ENCODE measurements around the gene SPINK8. TPM values are rescaled to one million over a fixed set of nuclear protein-coding genes. Genes with fewer than 3 reads are reported as not detected.

The SPINK8 gene
- total RNA-seq, 1 experiment from 2014 or later, result not detected

- no peak overlapping the region for H3K4ac ChIP-seq (ENCODE audit: low read depth, low read length)
- no peak overlapping the region for H2BK120ac ChIP-seq (ENCODE audit: low read depth, low read length, poor library complexity, severe bottlenecking)
- no peak overlapping the region for H3K27ac ChIP-seq (ENCODE audit: insufficient read length, low read depth, low read length)
- H3K23me2 ChIP-seq (ENCODE audit: insufficient read length, low read depth, low read length, poor library complexity, severe bottlenecking), result no peaks in the 10 kb centered on the region
- H3K79me2 ChIP-seq (ENCODE audit: insufficient read depth, low read length), result no peaks in the 10 kb centered on the region
- H3T11ph ChIP-seq (ENCODE audit: low read length), result no peak overlapping the region
- H2BK12ac ChIP-seq (ENCODE audit: insufficient read length, low read depth, low read length), result no peak overlapping the region
- no peak overlapping the region for H2BK15ac ChIP-seq (ENCODE audit: low read depth, low read length)
- no peak overlapping the region for H3K9ac ChIP-seq (ENCODE audit: extremely low read depth, insufficient read length, low read length)
- H4K91ac ChIP-seq (ENCODE audit: insufficient read length, low read depth, low read length), result no peak overlapping the region
- Mint-ChIP-seq H3K27ac (no peak overlapping the region), H3K36me3 (ENCODE audit: insufficient read depth in 1 of 3, low read depth in 3 of 3) (peaks cover 42 to 45% (median 44%) of the 10 kb centered on the region in 3 experiments), H3K27me3 (ENCODE audit: low read depth) (no peaks in the 10 kb centered on the region; the same call in 1 of the 2 replicates), H3K9me3 (peaks cover 15 to 23% of the 10 kb centered on the region in 2 experiments), H3K4me3 (no peak overlapping the region), H3K4me1 (peaks cover 48 to 49% of the 10 kb centered on the region in 2 experiments)
- no peak overlapping the region for H3K14ac ChIP-seq (ENCODE audit: insufficient read depth, low read length)
- WGBS (ENCODE audit: extremely low coverage, insufficient read length, low lambda C conversion rate), result no CpG with 5 or more reads among the region's 10 CpGs
- H4K20me1 ChIP-seq (ENCODE audit: control insufficient read depth, insufficient read depth, insufficient read length), result peaks cover 3% of the 10 kb centered on the region
- DNase-seq, result no peak
- no peak overlapping the region for H2BK20ac ChIP-seq (ENCODE audit: low read depth, low read length, poor library complexity, severe bottlenecking)
- H2BK5ac ChIP-seq (ENCODE audit: insufficient read length, low read length), result no peak overlapping the region
- no peaks in the 10 kb centered on the region for H3K27me3 ChIP-seq (ENCODE audit: insufficient read depth, low read length)
- no peak overlapping the region for H4K8ac ChIP-seq (replicated peaks; ENCODE audit: insufficient read length, low read depth, low read length)
- no peak overlapping the region for H2AFZ ChIP-seq (ENCODE audit: low read length)
- H3K9me3 ChIP-seq (ENCODE audit: control insufficient read depth, low read depth, low read length), result peaks cover 6% of the 10 kb centered on the region
- no peak overlapping the region for H3K18ac ChIP-seq (ENCODE audit: insufficient read length, low read depth, low read length)
- no peak overlapping the region for H3K23ac ChIP-seq (ENCODE audit: insufficient read length, low read depth, low read length)
- H3K79me1 ChIP-seq (ENCODE audit: insufficient read depth, low read depth, low read length, poor library complexity, severe bottlenecking), result no peaks in the 10 kb centered on the region
- H4K5ac ChIP-seq (ENCODE audit: insufficient read length, low read depth, low read length), result no peak overlapping the region
- H2AK5ac ChIP-seq (ENCODE audit: insufficient read length, low read length), result no peak overlapping the region
- no peak for TF ChIP-seq CTCF (conservative IDR thresholded peaks at IDR 0.05)
- H3K4me1 ChIP-seq (ENCODE audit: insufficient read depth, low read length), result peaks cover 22% of the 10 kb centered on the region; the same call in 1 of the 2 replicates
- H3K4me2 ChIP-seq (ENCODE audit: insufficient read depth, insufficient read length, low read length), result no peak overlapping the region
- H3K56ac ChIP-seq (ENCODE audit: insufficient read length, low read depth, low read length), result no peak overlapping the region
Measured at GRCh38 chr3:48274452-48274851, 59.0 kb downstream of the SPINK8 start.
